Measurements from ENCODE around the gene C8A.

The C8A gene

DNA sequence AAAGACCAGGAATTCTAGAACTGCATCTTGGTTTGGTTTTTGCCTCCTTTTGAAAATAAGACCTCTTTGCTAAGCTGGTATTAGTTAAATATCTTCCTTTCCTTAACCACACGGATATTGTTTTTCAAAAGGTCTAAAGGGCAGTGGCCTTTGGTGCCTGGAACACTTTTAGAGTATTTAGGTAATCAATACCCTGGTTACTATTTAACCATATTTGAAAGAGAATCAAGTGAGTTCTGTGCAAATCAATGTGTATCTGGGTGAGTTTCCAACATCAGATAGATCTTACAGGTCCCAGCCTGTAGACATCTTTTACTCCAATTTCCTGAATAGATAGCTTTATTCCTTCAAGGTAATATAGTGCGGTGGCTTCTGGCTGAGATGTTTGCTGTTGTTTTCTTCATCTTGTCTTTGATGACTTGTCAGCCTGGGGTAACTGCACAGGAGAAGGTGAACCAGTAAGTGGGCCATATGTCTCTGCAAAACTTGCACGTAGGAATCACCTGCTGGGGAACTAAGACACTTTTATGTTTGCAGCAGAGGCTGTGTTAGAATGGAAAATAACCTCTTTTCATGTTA is at the start of gene C8A:
C8A (plus strand) TSS at position 277 of the 579 bp plus-strand sequence; CDS start at position 382, 105 bp downstream.
- TF ChIP-seq CTCF (IDR thresholded peaks at IDR 0.05; ENCODE audit: low read depth, low read length, missing control alignments) = no peak
- no peak for DNase-seq (ENCODE audit: low read depth)
- in situ Hi-C loops (cut with HindIII; ENCODE audit: low sequenced_read_pairs) = no loop called here
- H3K4me3 ChIP-seq (ENCODE audit: low read depth, low read length) = no peak within 1 kb of the TSS

- in situ Hi-C loops (cut with HindIII; ENCODE audit: low sequenced_read_pairs) = no loop called here
- TF ChIP-seq CTCF (IDR thresholded peaks at IDR 0.05; ENCODE audit: low read depth, low read length, missing control alignments) = no peak
- DNase-seq (ENCODE audit: low read depth) = no peak
- H3K4me3 ChIP-seq (ENCODE audit: low read depth, low read length) = no peak overlapping the region
Observed at GRCh38 chr1:56806804-56807203, 47.8 kb upstream of the C8A start.

DNA sequence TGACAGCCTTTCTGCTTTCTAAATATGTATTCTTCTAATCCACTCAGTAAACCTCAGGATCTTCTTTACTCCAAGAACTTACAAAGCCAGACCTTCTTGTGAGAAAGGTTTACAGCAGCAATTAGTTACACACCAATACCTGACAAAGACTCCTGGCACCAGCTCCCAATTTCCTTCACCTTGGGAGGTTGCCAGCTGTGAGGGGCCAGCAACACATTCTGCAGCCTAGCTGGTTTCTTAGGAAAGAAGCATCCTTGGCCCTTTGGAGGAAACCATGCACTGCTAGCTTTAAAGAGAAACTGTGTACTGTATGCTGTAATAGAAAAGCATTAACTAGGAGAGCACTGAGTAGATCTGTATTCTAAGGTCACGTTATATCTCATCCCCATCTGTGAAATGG is 46.2 kb upstream of the C8A start:
- H3K4me3 ChIP-seq (ENCODE audit: low read depth, low read length) = no peak overlapping the region
- in situ Hi-C loops (cut with HindIII; ENCODE audit: low sequenced_read_pairs) = no loop called here
- TF ChIP-seq CTCF (IDR thresholded peaks at IDR 0.05; ENCODE audit: low read depth, low read length, missing control alignments) = no peak
- no peak for DNase-seq (ENCODE audit: low read depth)

- H3K4me3 ChIP-seq (ENCODE audit: low read depth, low read length) = no peak overlapping the region
- no peak for TF ChIP-seq CTCF (IDR thresholded peaks at IDR 0.05; ENCODE audit: low read depth, low read length, missing control alignments)
- in situ Hi-C loops (cut with HindIII; ENCODE audit: low sequenced_read_pairs) = no loop called here
- no peak for DNase-seq (ENCODE audit: low read depth)
Observed at GRCh38 chr1:56811331-56811730, 43.3 kb upstream of the C8A start.

DNA sequence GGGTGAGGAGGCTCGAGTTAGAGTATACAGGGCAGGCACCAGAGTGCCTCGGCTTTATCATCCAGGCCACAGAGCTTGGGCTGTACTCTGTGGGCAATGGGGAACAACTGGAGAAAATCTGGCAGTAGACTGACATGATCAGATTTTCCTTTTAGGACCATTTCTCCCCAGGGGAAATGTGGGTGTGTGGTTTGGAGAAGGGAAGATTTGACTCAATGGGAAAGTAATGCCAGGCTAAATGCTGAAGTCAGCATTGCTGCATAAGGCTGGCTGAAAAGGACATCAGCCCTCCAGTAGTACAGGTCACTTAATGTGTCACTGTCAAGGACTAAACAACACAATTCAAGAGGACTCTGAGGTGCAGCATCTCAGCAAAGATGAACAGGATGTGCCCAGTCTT is 40.4 kb upstream of the C8A start:
- in situ Hi-C loops (cut with HindIII; ENCODE audit: low sequenced_read_pairs) = no loop called here
- no peak overlapping the region for H3K4me3 ChIP-seq (ENCODE audit: low read depth, low read length)
- no peak for DNase-seq (ENCODE audit: low read depth)

GRCh38 chr1:56816264-56816663 is 38.3 kb upstream of the C8A start:
- in situ Hi-C loops (cut with HindIII; ENCODE audit: low sequenced_read_pairs) = no loop called here
- no peak for DNase-seq (ENCODE audit: low read depth)
- no peak overlapping the region for H3K4me3 ChIP-seq (ENCODE audit: low read depth, low read length)
- no peak for TF ChIP-seq CTCF (IDR thresholded peaks at IDR 0.05; ENCODE audit: low read depth, low read length, missing control alignments)

More for the DNA sequence above, 40.4 kb upstream of the C8A start:
- no peak for TF ChIP-seq CTCF (IDR thresholded peaks at IDR 0.05; ENCODE audit: low read depth, low read length, missing control alignments)
